ENCODE measurements around the gene MYH7B.

- TF ChIP-seq EZH2 (IDR thresholded peaks at IDR 0.05; ENCODE audit: borderline replicate concordance, low read length): no peak
- TF ChIP-seq CTCF (conservative IDR thresholded peaks at IDR 0.05 in 1 of 2, IDR thresholded peaks at IDR 0.05 in 1 of 2; ENCODE audit: extremely low read depth in 1 of 2, insufficient read depth in 1 of 2, low read depth in 1 of 2, low read length in 2 of 2): no peak
Observed at GRCh38 chr20:35000922-35001595, 45.4 kb downstream of the MYH7B start.

Measured in mammary epithelial cell (primary cell).